ENCODE results near the gene CFAP20DC. TPM values are rescaled to one million over a fixed set of nuclear protein-coding genes. Genes with fewer than 3 reads are reported as not detected.

CFAP20DC gene
- total RNA-seq, 2 experiments from 2014 or later = 0.89 to 1.2 TPM

DNA sequence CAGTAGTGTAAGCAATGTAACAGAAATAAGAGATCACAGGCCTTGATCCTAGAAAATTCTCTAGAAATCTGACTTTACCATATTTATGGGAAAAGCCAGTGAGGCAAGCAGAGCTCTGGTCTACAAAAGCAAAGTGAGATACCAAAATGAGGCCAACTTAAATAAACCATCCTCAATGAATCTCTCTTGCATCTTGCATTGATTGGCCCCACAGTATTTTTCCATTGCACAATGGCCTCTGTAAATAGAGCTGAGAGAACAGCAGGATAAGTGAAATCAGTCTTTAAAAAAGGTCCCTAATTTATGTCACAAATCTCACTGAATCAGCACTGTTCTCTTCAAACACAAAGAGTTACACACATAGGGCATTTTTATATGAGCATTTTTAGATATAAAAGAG is 8.9 kb downstream of the CFAP20DC start:
- ChIA-PET POLR2A (no interaction called here), CTCF (no interaction called here)

DNA sequence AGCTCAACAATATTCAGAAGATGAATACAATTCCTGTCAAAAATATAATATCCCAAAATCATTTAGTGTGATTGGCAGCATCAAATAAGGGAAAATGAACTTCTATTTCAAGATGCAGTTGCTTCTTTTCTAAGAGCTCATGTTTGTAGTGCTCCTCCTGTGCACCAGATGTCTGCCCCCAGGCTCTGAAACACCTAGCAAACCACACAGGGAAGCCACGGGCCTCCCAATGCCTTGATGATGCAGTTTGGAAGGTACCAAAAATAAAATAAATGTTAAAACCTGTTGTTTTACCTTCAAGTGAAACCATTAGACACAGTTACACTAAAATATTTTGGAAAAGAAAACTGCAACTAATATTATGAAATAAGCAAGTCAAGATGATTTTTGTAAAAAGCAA is 22.2 kb downstream of the CFAP20DC start:
- ChIA-PET CTCF (no interaction called here), POLR2A (no interaction called here)

DNA sequence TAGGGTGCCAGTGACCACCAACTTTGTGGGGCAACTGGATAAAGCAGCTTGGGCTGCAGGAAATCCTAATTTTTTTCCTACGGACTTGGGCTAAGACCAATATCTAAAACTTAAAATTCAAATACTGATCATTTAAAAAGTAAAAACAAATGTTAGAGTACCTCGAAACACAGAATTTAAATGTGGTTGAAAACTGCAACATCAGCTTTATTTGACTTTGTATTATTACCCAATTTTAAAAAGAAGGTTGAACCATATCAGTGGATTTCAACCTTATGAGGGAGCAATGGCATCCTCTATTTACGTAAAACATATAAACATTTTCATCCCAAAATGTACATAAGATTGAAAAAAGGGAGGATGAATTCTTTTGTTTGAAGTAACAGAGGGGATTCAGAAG is 26.2 kb downstream of the CFAP20DC start:
- POLR2A ChIA-PET = no interaction called here
- CTCF ChIA-PET = no interaction called here

DNA sequence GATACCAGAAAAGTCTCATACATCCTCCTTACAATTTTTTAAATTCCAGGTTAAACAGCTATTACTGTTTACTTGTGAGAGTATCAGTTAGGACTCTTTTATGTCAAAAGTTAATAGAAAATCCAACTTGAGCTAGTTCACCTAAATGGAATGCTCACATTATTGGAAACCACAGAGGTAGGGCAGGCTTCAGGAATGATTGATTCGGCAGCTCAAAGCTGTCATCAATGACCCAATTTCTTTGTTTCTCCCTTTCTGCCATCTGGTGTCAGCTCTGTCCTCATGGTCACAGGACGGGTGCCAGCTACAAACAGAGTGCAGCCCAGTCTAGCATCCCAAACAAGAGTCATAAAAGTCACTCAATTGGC is 32.2 kb downstream of the CFAP20DC start:
- POLR2A ChIA-PET = no interaction called here
- CTCF ChIA-PET = no interaction called here

DNA sequence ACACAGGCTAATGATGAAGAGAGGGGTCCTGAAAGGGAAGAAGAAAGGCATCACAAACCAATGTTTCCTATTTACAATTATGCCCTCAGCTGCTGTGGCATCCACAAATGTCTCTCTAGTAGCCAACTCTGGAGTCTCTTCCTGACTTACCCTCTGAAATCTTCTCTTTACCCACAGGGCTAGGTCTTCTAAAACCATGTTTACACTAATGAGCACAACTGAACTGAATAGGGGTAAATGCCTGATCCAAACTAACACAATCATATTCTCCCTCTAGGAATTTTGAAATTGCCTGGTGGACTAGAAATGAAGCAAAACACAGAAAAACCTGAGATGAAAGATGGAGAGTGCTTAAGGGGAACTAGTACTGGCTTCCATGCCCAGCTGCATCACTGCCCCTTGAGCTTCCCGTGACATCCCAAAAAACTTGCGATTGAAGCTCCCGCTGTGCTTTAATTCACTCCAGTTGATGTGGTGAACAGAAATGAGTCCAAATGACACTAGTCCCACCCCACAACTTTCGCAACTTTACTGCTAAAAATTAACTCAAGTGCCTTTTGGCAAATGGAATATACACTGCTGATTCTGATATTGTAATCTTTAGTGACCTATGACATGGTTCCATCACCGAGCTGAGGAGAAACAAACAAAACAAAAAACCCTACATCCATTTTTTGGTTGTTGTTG is 32.8 kb downstream of the CFAP20DC start:
- ChIA-PET POLR2A (no interaction called here), CTCF (no interaction called here)

DNA sequence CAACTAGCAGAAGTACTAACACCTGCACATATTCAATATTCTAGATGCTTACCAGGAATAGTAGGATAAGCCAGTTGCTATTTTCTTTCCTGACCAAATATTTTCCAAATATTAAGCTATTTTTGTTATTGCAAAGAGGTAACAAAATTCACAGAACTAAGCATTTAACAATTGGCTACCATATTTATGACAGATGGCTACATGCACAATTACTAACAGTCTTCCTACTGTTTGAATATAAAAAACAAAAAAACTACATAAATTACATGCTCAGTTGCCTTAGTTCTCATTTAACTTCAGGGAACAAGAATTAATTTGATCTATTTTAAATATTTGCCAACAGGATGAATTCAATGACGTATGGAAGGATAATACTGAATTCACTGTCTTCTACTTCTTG is 36.2 kb downstream of the CFAP20DC start:
- CTCF ChIA-PET = no interaction called here

DNA sequence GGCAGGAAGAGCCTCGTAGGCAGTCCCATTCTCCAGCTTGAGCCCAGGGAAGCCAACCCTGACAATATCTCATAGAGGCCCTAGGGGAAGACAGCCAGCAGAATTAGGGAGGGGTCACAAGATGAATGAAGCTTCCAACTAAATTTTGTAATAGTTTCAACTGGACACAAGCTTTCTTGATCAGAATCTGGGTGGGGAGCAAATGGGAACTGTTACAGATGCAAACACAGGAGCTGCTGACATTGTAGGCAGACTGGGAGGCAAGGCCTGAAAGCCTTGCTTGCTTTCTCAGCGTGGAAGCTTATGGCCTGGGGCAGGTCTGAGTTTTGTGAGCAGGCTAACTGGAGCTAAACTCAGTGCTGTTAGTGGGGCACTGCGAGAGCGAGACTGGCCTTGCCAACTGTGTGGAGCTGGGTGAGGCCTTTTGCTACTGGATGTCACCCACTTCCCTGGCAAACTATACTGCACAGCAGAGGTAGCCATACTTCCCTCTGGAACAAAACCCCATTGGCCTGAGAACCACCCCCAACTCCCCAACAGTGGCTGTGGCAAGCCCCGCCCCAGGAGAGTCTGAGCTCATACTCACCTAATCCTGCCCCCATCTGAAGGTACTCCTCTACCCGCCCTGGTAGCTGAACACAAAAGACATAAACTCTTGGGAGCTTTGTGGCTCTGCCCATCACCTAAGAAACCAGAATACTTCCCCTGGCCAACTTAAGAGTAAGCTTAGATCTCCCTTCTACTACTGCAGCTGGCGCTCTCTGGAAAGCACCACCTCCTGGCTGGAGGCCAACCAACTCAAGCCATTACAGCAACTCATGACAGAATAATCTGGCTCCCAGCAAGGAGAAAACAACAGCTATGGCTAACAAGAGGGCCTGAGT is 42.9 kb downstream of the CFAP20DC start:
- CTCF ChIA-PET = no interaction called here
- POLR2A ChIA-PET = no interaction called here

More for the DNA sequence above, 36.2 kb downstream of the CFAP20DC start:
- POLR2A ChIA-PET = no interaction called here

GRCh38 chr3:59001675-59002074 is 48.1 kb downstream of the CFAP20DC start:
- CTCF ChIA-PET = no interaction called here
- POLR2A ChIA-PET = no interaction called here

DNA sequence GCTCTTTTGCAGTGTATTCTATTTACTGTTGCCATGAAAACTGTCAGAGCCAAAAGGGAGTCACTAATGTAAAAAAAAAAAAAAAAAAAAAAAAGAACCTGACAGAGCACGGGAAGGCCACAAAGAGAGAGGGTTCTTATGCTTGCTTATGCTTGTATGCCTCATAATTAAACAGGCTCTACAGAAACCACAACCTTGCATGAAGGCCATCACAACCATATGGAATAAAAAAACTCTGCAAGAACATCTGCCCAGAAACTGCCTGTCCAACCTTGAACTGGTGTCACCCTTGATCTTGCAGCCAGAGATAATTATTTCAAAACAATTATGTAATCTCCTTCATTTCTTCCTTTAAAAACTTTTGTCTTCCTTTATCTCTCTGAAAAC is 50.1 kb downstream of the CFAP20DC start:
- ChIA-PET POLR2A (no interaction called here), CTCF (no interaction called here)

GRCh38 chr3:58999134-58999773 is 50.6 kb downstream of the CFAP20DC start:
- POLR2A ChIA-PET = no interaction called here

DNA sequence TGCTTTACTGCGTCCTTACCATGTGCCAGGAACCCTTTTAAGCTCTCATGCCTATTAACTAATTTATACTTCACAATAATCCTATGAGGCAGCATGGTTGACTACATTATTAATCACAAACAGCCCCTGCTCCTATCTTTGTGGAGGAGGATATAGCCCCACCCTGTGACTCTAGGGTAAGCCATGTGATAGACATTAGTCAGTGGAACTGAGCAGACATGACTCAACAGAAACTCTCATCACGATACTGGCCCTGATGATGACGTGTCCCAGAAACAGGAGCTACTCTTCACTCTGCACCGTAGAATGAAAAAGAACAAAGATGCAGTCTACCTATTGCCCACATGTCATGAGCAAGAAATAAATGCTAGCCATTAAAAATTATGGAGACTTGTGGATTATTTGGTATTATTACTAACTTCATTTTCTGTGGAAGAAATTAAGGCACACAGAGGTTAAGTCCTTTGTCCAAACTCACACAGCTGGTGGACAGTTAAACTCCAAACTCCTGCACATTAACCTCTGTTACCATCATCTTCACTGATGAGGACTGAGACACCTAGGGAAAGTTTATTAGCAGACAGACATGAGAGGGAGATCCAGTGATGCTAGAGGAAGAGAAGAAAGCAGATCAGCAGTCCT is 51.2 kb downstream of the CFAP20DC start:
- CTCF ChIA-PET = no interaction called here
- POLR2A ChIA-PET = no interaction called here

More at GRCh38 chr3:58999134-58999773, 50.6 kb downstream of the CFAP20DC start:
- CTCF ChIA-PET = no interaction called here

DNA sequence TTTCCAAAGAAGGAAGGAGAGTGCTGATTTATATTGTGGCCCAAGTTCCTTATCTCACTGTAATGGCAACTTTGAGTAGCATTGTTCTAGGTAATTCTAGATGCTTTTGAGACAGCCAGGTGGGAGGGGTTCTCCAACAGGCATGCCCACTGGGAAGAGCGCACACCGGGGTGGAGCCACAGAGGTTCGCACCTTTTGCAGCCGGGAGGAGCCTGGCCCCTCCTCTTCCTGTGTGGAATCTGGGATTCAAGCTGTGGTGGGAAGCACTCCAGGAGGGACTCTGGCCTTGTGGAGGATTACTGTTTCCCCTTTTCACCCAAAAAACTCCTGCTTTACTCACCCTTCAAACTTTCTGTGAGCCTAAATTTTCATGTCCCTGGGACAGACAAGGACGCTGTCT is 53.1 kb downstream of the CFAP20DC start:
- CTCF ChIA-PET = no interaction called here

DNA sequence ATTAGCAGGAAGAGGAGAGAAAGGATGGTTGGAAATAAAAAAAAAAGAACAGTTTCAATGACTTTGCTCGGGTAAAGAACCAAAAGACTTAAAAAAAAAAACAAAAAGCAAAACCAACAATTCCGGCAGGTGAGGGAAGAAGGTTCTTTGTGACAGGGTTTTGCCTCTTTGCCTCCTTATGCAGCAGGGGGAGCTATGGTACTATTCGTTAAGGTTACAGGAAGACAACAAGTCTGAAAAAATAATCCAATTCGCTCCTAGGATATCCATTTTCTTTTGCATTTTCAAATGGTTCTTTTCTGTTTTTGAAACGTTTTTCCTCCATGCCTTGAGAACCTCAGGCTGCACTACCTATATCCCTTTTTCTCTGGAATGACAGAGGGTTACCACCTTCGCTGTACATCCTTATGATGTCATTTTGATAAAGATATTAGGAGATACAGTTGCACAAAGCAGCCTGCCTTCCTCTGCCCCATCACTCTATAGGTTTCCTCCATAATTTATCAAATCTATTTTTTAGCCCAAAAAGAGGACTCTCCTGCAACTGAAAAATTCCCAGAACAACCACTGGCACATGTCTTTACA is 55.0 kb downstream of the CFAP20DC start:
- CTCF ChIA-PET = interaction anchor here (0.8 kb wide), 1 partner anchor 810 kb away, joined by 3 read pairs; no protein-coding TSS in a partner anchor
- POLR2A ChIA-PET = no interaction called here

More for the DNA sequence above, 53.1 kb downstream of the CFAP20DC start:
- POLR2A ChIA-PET = no interaction called here

- ChIA-PET POLR2A (no interaction called here), CTCF (no interaction called here)
Observed at GRCh38 chr3:58993547-58993946, 56.3 kb downstream of the CFAP20DC start.

GRCh38 chr3:58991623-58992022 is 58.2 kb downstream of the CFAP20DC start:
- CTCF ChIA-PET = no interaction called here

DNA sequence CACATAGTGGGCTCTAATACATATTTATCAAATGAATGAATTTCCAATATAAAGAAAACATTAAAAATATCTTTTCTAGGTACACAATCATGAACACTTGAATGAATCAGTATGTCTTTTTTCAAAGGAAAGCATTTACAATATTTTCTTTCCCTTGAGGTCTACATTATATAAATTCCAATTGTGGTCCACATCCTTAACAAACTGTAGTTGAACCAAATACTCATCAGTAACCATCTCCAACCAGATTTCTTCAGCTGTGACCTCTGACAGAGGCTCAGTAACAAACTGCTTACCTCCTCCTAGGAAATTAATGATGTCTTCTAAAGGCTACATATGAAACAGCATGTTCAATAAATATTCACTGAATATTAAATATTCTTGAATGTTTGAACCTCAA is 58.8 kb downstream of the CFAP20DC start:
- CTCF ChIA-PET = no interaction called here

More at GRCh38 chr3:58991623-58992022, 58.2 kb downstream of the CFAP20DC start:
- POLR2A ChIA-PET = no interaction called here

DNA sequence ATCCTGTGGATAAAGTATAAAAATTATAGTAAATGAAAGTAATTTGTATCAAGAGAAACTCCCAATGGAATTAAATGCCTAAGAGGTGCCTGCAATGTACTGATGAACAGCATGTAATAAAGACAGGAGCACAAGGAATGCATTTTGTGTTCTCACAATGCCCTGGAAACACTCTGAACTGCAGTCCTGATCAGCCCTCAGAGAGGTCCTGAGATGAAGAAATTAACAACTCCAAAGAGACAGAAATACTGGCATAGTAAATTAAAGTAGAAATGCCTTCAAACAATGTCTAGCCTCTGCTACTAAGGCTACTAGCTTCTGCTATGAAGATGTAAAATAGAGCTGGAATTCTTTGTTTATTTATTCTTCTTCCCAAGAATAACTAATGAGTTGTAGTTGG is 59.9 kb downstream of the CFAP20DC start:
- CTCF ChIA-PET = no interaction called here
- POLR2A ChIA-PET = no interaction called here

More for the DNA sequence above, 58.8 kb downstream of the CFAP20DC start:
- POLR2A ChIA-PET = no interaction called here

DNA sequence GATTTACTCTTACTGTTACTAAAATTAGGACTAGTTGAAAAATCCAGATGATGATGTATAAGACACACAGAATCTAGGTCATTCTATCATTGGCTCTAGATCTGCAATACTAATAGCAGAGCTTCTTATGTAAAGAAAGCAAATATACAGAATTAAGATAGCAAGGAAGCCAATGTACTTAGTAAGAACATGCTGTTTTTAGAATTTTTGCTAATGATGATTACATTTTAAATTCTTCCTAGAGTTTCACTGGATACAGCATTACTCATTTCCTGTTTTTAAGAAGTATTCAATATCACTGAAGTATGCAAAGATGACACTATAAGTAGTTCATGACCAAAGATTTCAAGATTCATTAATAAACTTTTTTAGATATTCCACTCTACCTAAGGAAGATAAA is 60.7 kb downstream of the CFAP20DC start:
- CTCF ChIA-PET = no interaction called here
- POLR2A ChIA-PET = no interaction called here

DNA sequence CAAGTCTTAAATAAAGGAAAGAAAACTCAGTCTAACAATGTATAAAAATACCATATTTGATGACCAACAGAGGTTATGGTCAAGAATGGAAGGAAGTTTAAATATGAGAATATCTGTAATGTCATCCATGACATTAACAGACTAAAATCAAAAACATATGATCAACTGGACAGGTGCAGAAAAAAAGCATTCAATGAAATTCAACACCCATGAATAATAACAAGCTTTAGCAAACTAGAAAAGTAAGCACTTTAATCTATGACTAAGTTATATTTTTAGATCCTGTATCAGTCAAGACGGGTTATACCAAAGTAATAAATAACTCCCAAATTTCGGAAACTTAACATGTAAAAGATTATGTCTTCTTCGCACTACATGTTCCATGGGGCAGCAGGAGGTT is 61.8 kb downstream of the CFAP20DC start:
- CTCF ChIA-PET = no interaction called here
- POLR2A ChIA-PET = no interaction called here

- CTCF ChIA-PET = no interaction called here
Observed at GRCh38 chr3:58986654-58987053, 63.2 kb downstream of the CFAP20DC start.

More at GRCh38 chr3:58986654-58987053, 63.2 kb downstream of the CFAP20DC start:
- POLR2A ChIA-PET = no interaction called here
